HCT116 (cell line): ENCODE measurements around the gene THPO. TPM values are rescaled to one million over a fixed set of nuclear protein-coding genes. Genes with fewer than 3 reads are reported as not detected.

Experiments
- ATAC-seq: fragments of 200-7000 bp; cut with Tn5 transposase; 2 replicates; pipeline ENCODE4 v1.9.1; 2020; ENCODE audit warnings: mild to moderate bottlenecking, moderate library complexity
- BruUV-seq: library from RNA; stranded (reverse); fragments of 400-500 nt; replicated peaks from 2 replicates; lab custom pipeline; 2021; lab: Mats Ljungman, UMichigan
- CTCF ChIA-PET: fragments of 300-600 bp; sonication (Branson Sonifier 250); formaldehyde crosslinking; loops from one replicate; lab custom pipeline; 2021; ENCODE audit warnings: antibody characterized with exemption; lab: Charles Lee
- POLR2A ChIA-PET: fragments of 300-600, 350-600 bp; sonication (Branson Sonifier 250); formaldehyde crosslinking; loops from one replicate; lab custom pipeline; 2021; ENCODE audit warnings: antibody characterized with exemption; lab: Charles Lee
- RAD21 ChIA-PET, 2 experiments: fragments of 300-600 bp; sonication (Branson Sonifier 250); formaldehyde crosslinking; loops; one replicate each; lab custom pipeline; 2023; ENCODE audit warnings: low total read pairs in 2 of 2; ENCODE audit not compliant: uncharacterized antibody in 2 of 2, unreplicated experiment in 2 of 2, low non-redundant PET in 1 of 2; lab: Charles Lee
- DNase-seq: peaks from one replicate; pipeline ENCODE4 v3.0.0-alpha.2; 2010; ENCODE audit warnings: low read depth, low spot score
- H2AFZ ChIP-seq: fragments of 200-600 bp; shearing (Covaris generic), sonication (generic); 2 replicates; pipeline ENCODE4 v1.6.1; 2017; ENCODE audit warnings: low read depth, mixed run types, mixed read lengths, antibody characterized with exemption, low read length; ENCODE audit not compliant: poor library complexity, severe bottlenecking
- H3K27ac ChIP-seq: 2 replicates; pipeline ENCODE4 v1.5.1; 2012; ENCODE audit warnings: low read depth, low read length
- H3K27me3 ChIP-seq: fragments of 200-600 bp; sonication (generic); 2 replicates; pipeline ENCODE4 v1.6.1; 2016; ENCODE audit warnings: mixed run types, low read length, mixed read lengths; ENCODE audit not compliant: insufficient read depth
- H3K36me3 ChIP-seq, 2 experiments: fragments of 200-500 bp in 1 of 2; fragments of 200-600 bp in 1 of 2; sonication (Bioruptor generic) in 1 of 2; sonication (generic) in 1 of 2; 2 replicates each; pipeline versions ENCODE4 v1.5.1 to v1.6.1; 2014 to 2016; ENCODE audit warnings: low read length in 2 of 2, inconsistent platforms in 1 of 2, mixed read lengths in 1 of 2, mixed run types in 1 of 2; ENCODE audit not compliant: insufficient read depth in 2 of 2, control insufficient read depth in 1 of 2
- H3K4me1 ChIP-seq, 2 experiments: fragments of 200-600 bp in 1 of 2; sonication (generic) in 1 of 2; 2 replicates each; pipeline versions ENCODE4 v1.5.1 to v1.6.1; 2012 to 2017; ENCODE audit warnings: low read length in 2 of 2, inconsistent platforms in 1 of 2, mild to moderate bottlenecking in 1 of 2, mixed read lengths in 1 of 2, mixed run types in 1 of 2, moderate library complexity in 1 of 2; ENCODE audit not compliant: insufficient read depth in 2 of 2, control insufficient read depth in 1 of 2
- H3K4me2 ChIP-seq: fragments of 200-600 bp; sonication (generic); 2 replicates; pipeline ENCODE4 v1.6.1; 2017; ENCODE audit warnings: mixed run types, low read length, mixed read lengths
- H3K4me3 ChIP-seq, 2 experiments: fragments of 200-600 bp in 1 of 2; sonication (generic) in 1 of 2; replicated peaks in 1 of 2; 2 replicates each; pipeline ENCODE4 v1.5.1; 2011 to 2016; ENCODE audit warnings: low read length in 2 of 2, control low read depth in 1 of 2, low read depth in 1 of 2, mild to moderate bottlenecking in 1 of 2, mixed read lengths in 1 of 2, mixed run types in 1 of 2
- H3K79me2 ChIP-seq: fragments of 200-600 bp; sonication (generic); 2 replicates; pipeline ENCODE4 v1.6.1; 2017; ENCODE audit warnings: mild to moderate bottlenecking, mixed run types, low read length, moderate library complexity, mixed read lengths; ENCODE audit not compliant: insufficient read depth
- H3K9ac ChIP-seq: fragments of 200-600 bp; sonication (generic); 2 replicates; pipeline ENCODE4 v1.6.1; 2016; ENCODE audit warnings: low read length, mixed read lengths
- H3K9me2 ChIP-seq: fragments of 200-600 bp; sonication (generic), shearing (Covaris generic); 2 replicates; pipeline ENCODE4 v1.6.1; 2017; ENCODE audit warnings: mixed run types, mild to moderate bottlenecking, moderate library complexity; ENCODE audit not compliant: insufficient read depth
- H3K9me3 ChIP-seq, 2 experiments: fragments of 200-500 bp in 1 of 2; fragments of 200-600 bp in 1 of 2; sonication (Bioruptor generic) in 1 of 2; sonication (generic) in 1 of 2; 2 replicates each; pipeline ENCODE4 v1.6.1; 2014 to 2017; ENCODE audit warnings: low read length in 2 of 2, mixed read lengths in 2 of 2, inconsistent platforms in 1 of 2, low read depth in 1 of 2, mild to moderate bottlenecking in 1 of 2, mixed run types in 1 of 2, moderate library complexity in 1 of 2; ENCODE audit not compliant: control insufficient read depth in 1 of 2, insufficient read depth in 1 of 2
- H4K20me1 ChIP-seq: fragments of 200-600 bp; sonication (generic), shearing (Covaris generic); 2 replicates; pipeline ENCODE4 v1.6.1; 2017; ENCODE audit warnings: mixed run types, mild to moderate bottlenecking, moderate library complexity; ENCODE audit not compliant: insufficient read depth
- CTCF ChIP-seq, 3 experiments: fragments of 200-600 bp in 1 of 3; sonication (generic) in 1 of 3; IDR thresholded peaks in 2 of 3; conservative IDR thresholded peaks in 1 of 3; 2 replicates each; pipeline ENCODE4 v1.5.1; 2012 to 2017; ENCODE audit warnings: low read depth in 2 of 3, low read length in 2 of 3, antibody characterized with exemption in 1 of 3, borderline replicate concordance in 1 of 3, control low read depth in 1 of 3, mild to moderate bottlenecking in 1 of 3, mixed read lengths in 1 of 3, mixed run types in 1 of 3, moderate library complexity in 1 of 3; ENCODE audit not compliant: insufficient read depth in 1 of 3
- EGR1 ChIP-seq: IDR thresholded peaks from 2 replicates; pipeline ENCODE4 v1.6.1; 2012; ENCODE audit warnings: low read depth
- EZH2 ChIP-seq: fragments of 200-600 bp; sonication (generic); IDR thresholded peaks from 2 replicates; pipeline ENCODE4 v1.6.1; 2017; ENCODE audit warnings: antibody characterized with exemption, mixed run types
- FOSL1 ChIP-seq: IDR thresholded peaks from 2 replicates; pipeline ENCODE4 v1.6.1; 2012; ENCODE audit warnings: low read depth
- JUND ChIP-seq: IDR thresholded peaks from 2 replicates; pipeline ENCODE4 v1.6.1; 2012
- POLR2AphosphoS5 ChIP-seq: IDR thresholded peaks from 2 replicates; pipeline ENCODE4 v1.6.1; 2011; ENCODE audit warnings: mild to moderate bottlenecking, low read depth, low read length, moderate library complexity
- RAD21 ChIP-seq: IDR thresholded peaks from 2 replicates; pipeline ENCODE4 v1.6.1; 2012; ENCODE audit warnings: low read depth, mild to moderate bottlenecking
- TCF7L2 ChIP-seq: IDR thresholded peaks from 2 replicates; pipeline ENCODE4 v1.7.0; 2011; ENCODE audit warnings: borderline replicate concordance, inconsistent platforms; ENCODE audit not compliant: insufficient read depth, insufficient read length; ENCODE audit errors: extremely low read depth
- intact Hi-C: fragments of 100-400 bp; cut with micrococcal nuclease; formaldehyde crosslinking; loops from 2 replicates; pipeline ENCODE4 v1.10.0; 2022
- total RNA-seq: library from RNA; stranded (reverse); gene quantifications from one replicate; pipeline ENCODE4 v1.2.1, GENCODE V29; 2021; ENCODE audit not compliant: unreplicated experiment
- TF ChIP-seq, protein P1 (sequence below): IDR thresholded peaks from 2 replicates; pipeline ENCODE4 v1.6.1; 2011; ENCODE audit warnings: mild to moderate bottlenecking, low read length, moderate library complexity; ENCODE audit not compliant: insufficient replicate concordance; ENCODE audit errors: extremely low read depth

Gene THPO
- total RNA-seq, 1 experiment from 2014 or later: not detected

GRCh38 chr3:184354121-184354728 is 23.8 kb downstream of the THPO start:
- ChIA-PET RAD21 (no interaction called here), CTCF (interaction anchor here (1.0 to 1.2 kb wide), 2 partner anchors 18 to 178 kb away, joined by 3 to 4 read pairs; no protein-coding TSS in a partner anchor), POLR2A (no interaction called here)
- Histone ChIP-seq H3K27me3 (no peaks in the 10 kb centered on the region), H2AFZ (no peak overlapping the region), H3K9ac (no peak overlapping the region), H3K4me3 (no peak overlapping the region), H4K20me1 (no peaks in the 10 kb centered on the region), H3K9me2 (no peaks in the 10 kb centered on the region), H3K4me2 (no peak overlapping the region), H3K79me2 (no peaks in the 10 kb centered on the region; the same call in 1 of the 2 replicates), H3K27ac (no peak overlapping the region), H3K36me3 (peaks cover 24% of the 10 kb centered on the region in 2 experiments; a peak in 3 of 4 replicates), H3K4me1 (peaks cover 0 to 3% of the 10 kb centered on the region in 2 experiments; a peak in 1 of 4 replicates), H3K9me3 (no peaks in the 10 kb centered on the region)
- intact Hi-C loops: no loop called here
- ATAC-seq (peak; percentile 91), DNase-seq (no peak)
- BruUV-seq: no TSS peak
- peak in 2 of 3 experiments; percentile 84 to 86; a peak in 4 of 6 replicates for TF ChIP-seq CTCF (IDR thresholded peaks at IDR 0.05 in 2 of 3, conservative IDR thresholded peaks at IDR 0.05 in 1 of 3; ENCODE audit: borderline replicate concordance in 1 of 3, insufficient read depth in 1 of 3, low read depth in 2 of 3, low read length in 2 of 3)
- no peak for TF ChIP-seq RAD21

DNA sequence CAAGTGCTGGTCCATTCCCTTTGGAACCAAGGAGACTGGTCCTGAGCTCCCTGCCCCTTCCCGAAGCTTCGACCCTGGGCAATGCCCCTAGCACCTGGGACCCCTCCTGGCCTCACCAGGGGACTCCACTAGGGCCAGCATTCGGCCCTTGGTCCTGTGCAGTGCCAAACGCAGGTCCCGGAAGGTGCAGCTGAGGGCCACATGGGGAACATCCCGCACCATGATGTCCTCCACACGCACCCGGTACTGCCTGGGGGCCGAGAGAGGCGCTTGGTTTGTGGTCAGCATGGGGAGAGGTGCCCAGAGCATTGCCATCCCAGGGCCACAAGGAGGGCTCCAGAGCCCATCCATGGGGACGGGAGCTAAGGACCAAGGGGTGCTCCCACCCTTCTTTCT is 24.5 kb downstream of the THPO start:
- Histone ChIP-seq H3K4me1 (peaks cover 0 to 3% of the 10 kb centered on the region in 2 experiments; a peak in 1 of 4 replicates), H3K4me3 (no peak overlapping the region), H3K9me2 (no peaks in the 10 kb centered on the region), H2AFZ (no peak overlapping the region), H3K27me3 (no peaks in the 10 kb centered on the region), H3K79me2 (no peaks in the 10 kb centered on the region), H3K36me3 (peaks cover 24% of the 10 kb centered on the region in 2 experiments; a peak in 3 of 4 replicates), H4K20me1 (no peaks in the 10 kb centered on the region), H3K9ac (no peak overlapping the region), H3K4me2 (no peak overlapping the region), H3K9me3 (no peaks in the 10 kb centered on the region), H3K27ac (no peak overlapping the region)
- ChIA-PET RAD21 (no interaction called here), POLR2A (no interaction called here), CTCF (interaction anchor here (1.0 kb wide), 1 partner anchor 18 kb away, joined by 4 read pairs; no protein-coding TSS in a partner anchor)
- no peak for TF ChIP-seq EGR1
- TF ChIP-seq, protein P1, sequence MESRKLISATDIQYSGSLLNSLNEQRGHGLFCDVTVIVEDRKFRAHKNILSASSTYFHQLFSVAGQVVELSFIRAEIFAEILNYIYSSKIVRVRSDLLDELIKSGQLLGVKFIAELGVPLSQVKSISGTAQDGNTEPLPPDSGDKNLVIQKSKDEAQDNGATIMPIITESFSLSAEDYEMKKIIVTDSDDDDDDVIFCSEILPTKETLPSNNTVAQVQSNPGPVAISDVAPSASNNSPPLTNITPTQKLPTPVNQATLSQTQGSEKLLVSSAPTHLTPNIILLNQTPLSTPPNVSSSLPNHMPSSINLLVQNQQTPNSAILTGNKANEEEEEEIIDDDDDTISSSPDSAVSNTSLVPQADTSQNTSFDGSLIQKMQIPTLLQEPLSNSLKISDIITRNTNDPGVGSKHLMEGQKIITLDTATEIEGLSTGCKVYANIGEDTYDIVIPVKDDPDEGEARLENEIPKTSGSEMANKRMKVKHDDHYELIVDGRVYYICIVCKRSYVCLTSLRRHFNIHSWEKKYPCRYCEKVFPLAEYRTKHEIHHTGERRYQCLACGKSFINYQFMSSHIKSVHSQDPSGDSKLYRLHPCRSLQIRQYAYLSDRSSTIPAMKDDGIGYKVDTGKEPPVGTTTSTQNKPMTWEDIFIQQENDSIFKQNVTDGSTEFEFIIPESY: no peak
- no peak for TF ChIP-seq TCF7L2
- TF ChIP-seq JUND: no peak
- no peak for TF ChIP-seq FOSL1
- TF ChIP-seq EZH2: no peak
- no peak for TF ChIP-seq POLR2AphosphoS5
- intact Hi-C loops: no loop called here
- BruUV-seq: no TSS peak
- no peak for ATAC-seq
- DNase-seq: no peak
